ENCODE measurements around the gene WNK2.
A peak's percentile ranks its signal among the peaks of the same experiment; 100 is the strongest.

Gene WNK2

DNA sequence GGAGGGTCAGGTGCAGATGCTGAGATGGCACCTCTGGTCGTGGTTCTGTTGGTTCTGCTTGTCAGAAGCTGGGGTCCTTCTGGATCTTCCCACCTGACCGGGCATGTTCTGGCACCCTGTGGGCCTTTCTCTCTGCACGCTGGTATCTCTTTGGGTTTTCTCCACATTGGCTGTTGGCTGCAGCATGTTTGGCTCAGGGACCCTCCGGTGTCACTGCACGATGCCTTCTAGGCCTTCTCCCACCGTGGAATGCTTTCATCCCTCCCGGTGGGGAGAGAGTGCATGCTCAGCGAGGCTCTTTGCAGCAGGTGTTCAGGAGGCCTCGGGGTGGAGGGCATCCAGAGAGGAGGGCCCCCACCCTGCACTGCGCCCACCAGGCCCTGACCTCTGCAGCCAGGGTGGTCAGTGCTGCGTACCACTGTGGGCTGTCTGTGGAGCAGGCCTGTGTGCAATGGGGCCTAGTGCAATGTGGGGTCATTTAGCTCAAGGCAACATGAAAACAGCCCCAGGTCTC lies 119.4 kb downstream of the WNK2 start:
- no peaks in the 10 kb centered on the region for H3K9me3 Mint-ChIP-seq
- no peaks in the 10 kb centered on the region for H3K36me3 Mint-ChIP-seq (ENCODE audit: low read depth)
- TF ChIP-seq, protein P1, sequence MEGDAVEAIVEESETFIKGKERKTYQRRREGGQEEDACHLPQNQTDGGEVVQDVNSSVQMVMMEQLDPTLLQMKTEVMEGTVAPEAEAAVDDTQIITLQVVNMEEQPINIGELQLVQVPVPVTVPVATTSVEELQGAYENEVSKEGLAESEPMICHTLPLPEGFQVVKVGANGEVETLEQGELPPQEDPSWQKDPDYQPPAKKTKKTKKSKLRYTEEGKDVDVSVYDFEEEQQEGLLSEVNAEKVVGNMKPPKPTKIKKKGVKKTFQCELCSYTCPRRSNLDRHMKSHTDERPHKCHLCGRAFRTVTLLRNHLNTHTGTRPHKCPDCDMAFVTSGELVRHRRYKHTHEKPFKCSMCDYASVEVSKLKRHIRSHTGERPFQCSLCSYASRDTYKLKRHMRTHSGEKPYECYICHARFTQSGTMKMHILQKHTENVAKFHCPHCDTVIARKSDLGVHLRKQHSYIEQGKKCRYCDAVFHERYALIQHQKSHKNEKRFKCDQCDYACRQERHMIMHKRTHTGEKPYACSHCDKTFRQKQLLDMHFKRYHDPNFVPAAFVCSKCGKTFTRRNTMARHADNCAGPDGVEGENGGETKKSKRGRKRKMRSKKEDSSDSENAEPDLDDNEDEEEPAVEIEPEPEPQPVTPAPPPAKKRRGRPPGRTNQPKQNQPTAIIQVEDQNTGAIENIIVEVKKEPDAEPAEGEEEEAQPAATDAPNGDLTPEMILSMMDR (IDR thresholded peaks at IDR 0.05), result no peak
- DNase-seq, result no peak
- peaks cover 28% of the 10 kb centered on the region for H3K4me1 Mint-ChIP-seq
- no peak overlapping the region for H3K27ac Mint-ChIP-seq
- no peaks in the 10 kb centered on the region for H3K27me3 Mint-ChIP-seq (ENCODE audit: low read depth, poor library complexity)
- no peak overlapping the region for H3K4me3 Mint-ChIP-seq

DNA sequence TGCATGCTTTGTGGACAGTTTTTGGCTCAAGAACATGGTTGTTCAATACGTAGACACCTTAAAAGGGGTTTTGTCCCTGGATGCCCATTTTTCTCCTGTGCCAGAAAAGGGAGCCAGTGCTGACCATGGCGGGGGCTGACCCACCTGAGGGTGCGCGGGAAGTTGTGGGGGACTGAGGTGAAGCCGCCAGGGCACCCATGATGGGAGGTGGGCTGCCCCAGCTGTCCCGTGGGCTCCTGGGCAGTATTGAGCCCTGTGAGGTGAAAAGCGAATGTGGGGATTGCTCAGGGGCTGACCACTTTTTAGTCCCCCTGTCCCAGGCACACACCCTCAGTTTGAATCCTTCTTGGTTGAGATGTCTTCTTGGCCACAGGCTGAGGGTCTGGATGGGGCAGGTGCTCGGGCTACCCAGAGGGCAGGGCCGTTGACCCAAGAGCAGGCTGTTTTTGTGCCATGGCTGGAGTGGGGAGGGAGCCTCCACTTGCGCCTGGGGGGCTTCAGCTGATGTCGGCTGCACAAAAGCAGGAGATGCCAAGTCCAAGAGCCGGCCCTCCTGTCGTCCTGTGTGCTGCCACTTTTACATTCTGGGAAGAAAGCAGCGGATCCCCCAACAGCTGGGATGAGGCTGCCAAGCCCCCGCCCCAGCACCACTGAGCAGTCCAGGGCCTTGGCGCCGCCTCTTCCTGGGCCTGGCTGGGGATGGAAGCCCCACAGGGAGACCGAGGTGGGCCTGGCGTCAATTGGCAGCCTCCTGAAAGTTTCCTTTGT lies 120.1 kb downstream of the WNK2 start:
- no peak for DNase-seq
- Mint-ChIP-seq H3K27ac (no peak overlapping the region), H3K27me3 (ENCODE audit: low read depth, poor library complexity) (no peaks in the 10 kb centered on the region), H3K9me3 (no peaks in the 10 kb centered on the region), H3K36me3 (ENCODE audit: low read depth) (no peaks in the 10 kb centered on the region), H3K4me1 (peaks cover 28% of the 10 kb centered on the region), H3K4me3 (no peak overlapping the region)
- TF ChIP-seq, protein P1 (IDR thresholded peaks at IDR 0.05), result no peak

DNA sequence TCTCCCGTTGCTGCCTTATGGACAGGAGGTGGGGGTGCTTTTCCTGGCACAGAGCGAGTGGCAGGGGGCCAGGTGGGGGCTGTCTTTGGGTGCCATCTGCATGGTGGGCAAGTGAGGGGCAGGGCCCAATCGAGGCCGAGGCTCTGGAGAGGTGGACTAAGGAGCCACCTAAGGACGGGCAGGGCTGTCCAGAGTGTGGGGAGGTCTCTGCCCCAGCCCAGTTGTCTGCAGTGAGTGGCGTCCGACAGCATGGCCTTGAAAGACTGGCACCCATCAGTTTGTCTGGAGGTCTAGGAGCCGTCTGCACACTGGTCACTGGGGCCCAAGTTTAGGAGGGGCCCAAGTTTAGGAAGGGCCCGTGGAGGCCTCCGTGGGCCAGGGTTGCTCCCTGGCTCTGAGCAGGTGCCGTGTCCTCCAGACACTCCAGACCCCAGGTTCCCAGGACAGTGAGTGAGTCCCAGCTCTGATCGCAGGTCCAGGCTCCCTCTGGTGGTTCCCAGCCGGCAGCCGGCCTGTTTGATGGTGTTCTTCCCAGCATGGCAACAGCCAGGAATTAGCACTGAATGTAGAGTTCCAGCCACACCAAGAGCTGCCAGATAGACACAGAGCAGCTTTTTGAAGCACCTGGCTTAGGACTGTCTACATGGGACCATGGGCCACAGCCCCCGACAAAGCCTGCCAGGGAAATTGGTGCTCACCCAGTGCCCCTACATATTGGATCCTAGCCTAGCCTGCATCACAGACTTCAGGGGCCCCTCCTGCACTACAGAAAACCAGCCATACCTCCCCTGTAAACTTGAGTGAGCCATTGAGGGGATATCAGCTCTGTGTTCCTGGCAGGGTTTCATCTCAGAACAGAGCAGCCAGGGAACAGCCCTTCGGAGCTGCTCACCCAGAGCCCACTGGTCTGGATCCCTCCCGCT lies 120.9 kb downstream of the WNK2 start:
- DNase-seq, result peak; percentile 66
- H3K27me3 Mint-ChIP-seq (ENCODE audit: low read depth, poor library complexity), result no peaks in the 10 kb centered on the region
- H3K4me3 Mint-ChIP-seq, result no peak overlapping the region
- peaks cover 25% of the 10 kb centered on the region for H3K4me1 Mint-ChIP-seq
- no peaks in the 10 kb centered on the region for H3K9me3 Mint-ChIP-seq
- H3K36me3 Mint-ChIP-seq (ENCODE audit: low read depth), result no peaks in the 10 kb centered on the region
- TF ChIP-seq, protein P1 (IDR thresholded peaks at IDR 0.05), result peak; percentile 63
- H3K27ac Mint-ChIP-seq, result no peak overlapping the region

GRCh38 chr9:93305497-93306020 lies 121.6 kb downstream of the WNK2 start:
- no peak overlapping the region for H3K27ac Mint-ChIP-seq
- no peak for DNase-seq
- no peaks in the 10 kb centered on the region for H3K27me3 Mint-ChIP-seq (ENCODE audit: low read depth, poor library complexity)
- no peaks in the 10 kb centered on the region for H3K9me3 Mint-ChIP-seq
- no peaks in the 10 kb centered on the region for H3K36me3 Mint-ChIP-seq (ENCODE audit: low read depth)
- peaks cover 20% of the 10 kb centered on the region for H3K4me1 Mint-ChIP-seq
- TF ChIP-seq, protein P1 (IDR thresholded peaks at IDR 0.05), result no peak
- no peak overlapping the region for H3K4me3 Mint-ChIP-seq

- H3K4me3 Mint-ChIP-seq, result no peak overlapping the region
- H3K27ac Mint-ChIP-seq, result no peak overlapping the region
- H3K4me1 Mint-ChIP-seq, result peaks cover 15% of the 10 kb centered on the region
- no peaks in the 10 kb centered on the region for H3K36me3 Mint-ChIP-seq (ENCODE audit: low read depth)
- DNase-seq, result no peak
- H3K9me3 Mint-ChIP-seq, result no peaks in the 10 kb centered on the region
- no peaks in the 10 kb centered on the region for H3K27me3 Mint-ChIP-seq (ENCODE audit: low read depth, poor library complexity)
- TF ChIP-seq, protein P1 (IDR thresholded peaks at IDR 0.05), result no peak
Measured at GRCh38 chr9:93306081-93306480, 122.1 kb downstream of the WNK2 start.
